HG03139 (cell line): ENCODE measurements around the gene EFEMP1.

Experiments used
- ATAC-seq: cut with Tn5 transposase; IDR thresholded peaks from one replicate; pipeline ENCODE4 v1.9.1; 2021; ENCODE audit not compliant: unreplicated experiment

Gene EFEMP1, protein sequence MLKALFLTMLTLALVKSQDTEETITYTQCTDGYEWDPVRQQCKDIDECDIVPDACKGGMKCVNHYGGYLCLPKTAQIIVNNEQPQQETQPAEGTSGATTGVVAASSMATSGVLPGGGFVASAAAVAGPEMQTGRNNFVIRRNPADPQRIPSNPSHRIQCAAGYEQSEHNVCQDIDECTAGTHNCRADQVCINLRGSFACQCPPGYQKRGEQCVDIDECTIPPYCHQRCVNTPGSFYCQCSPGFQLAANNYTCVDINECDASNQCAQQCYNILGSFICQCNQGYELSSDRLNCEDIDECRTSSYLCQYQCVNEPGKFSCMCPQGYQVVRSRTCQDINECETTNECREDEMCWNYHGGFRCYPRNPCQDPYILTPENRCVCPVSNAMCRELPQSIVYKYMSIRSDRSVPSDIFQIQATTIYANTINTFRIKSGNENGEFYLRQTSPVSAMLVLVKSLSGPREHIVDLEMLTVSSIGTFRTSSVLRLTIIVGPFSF

GRCh38 chr2:55923091-55923981 is at the start of gene EFEMP1:
Gene EFEMP1, minus strand, starts transcription at chr2:55923782. Its CDS starts 1,342 bp downstream, at chr2:55922440.
- no peak for ATAC-seq

DNA sequence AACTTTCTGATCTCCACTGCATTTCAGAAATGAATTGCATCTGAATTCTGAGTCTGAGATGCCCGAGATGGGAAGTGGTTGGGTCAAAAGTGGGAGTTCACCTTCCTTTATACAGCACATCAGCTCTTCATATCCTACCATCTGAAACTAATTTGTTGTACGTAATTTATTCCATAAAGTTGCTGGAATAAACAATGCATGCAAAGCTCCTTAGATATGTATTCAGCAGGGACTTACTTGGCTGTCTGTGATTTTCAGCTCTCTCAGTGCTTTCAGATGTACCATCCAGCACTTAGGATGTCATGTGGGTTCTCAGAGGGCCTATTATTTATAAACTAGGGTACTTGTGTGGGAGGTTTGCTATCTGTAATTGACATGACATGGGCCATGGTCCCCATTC is 46.9 kb upstream of the EFEMP1 start:
- no peak for ATAC-seq

GRCh38 chr2:55968941-55969340 is 45.4 kb upstream of the EFEMP1 start:
- no peak for ATAC-seq

DNA sequence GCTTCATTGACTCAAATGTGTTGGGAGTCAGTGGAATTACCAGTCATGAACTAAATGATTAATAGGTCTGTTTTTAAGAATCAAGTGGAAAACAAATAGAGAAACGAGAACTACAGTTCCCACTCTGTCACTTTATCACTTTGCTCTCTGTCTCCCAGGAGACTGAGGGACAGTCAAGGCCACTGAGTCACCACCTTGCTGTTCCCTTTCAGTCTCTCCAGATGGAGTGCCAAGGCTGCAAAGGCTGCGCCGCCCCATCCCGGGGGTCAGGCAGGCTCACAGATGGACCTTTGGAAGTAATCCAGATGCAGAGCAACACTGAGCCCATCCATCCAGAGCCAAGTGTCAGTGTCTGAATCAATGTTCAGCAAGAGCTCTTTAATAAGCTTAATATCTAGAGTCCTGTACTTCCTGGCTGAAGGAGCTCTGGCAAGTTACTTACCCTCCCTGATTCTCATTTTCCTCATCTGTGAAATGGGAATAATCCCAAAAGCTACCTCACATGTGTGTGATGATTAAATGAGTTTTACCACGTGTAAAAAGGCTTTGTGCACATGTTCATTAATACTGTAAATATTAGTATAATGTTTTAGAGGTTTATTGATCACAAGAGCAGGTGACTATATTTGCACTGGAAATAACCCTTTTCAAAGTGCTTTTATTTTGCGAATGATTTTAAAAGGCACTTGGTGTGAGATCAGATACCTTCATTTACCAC is 43.0 kb upstream of the EFEMP1 start:
- no peak for ATAC-seq

- no peak for ATAC-seq
These were observed 42.4 kb upstream of the EFEMP1 start for GRCh38 chr2:55965966-55966365.

- no peak for ATAC-seq
These were observed 41.7 kb upstream of the EFEMP1 start for GRCh38 chr2:55965276-55965675.

- no peak for ATAC-seq
These were observed 39.3 kb upstream of the EFEMP1 start for GRCh38 chr2:55962915-55963314.

DNA sequence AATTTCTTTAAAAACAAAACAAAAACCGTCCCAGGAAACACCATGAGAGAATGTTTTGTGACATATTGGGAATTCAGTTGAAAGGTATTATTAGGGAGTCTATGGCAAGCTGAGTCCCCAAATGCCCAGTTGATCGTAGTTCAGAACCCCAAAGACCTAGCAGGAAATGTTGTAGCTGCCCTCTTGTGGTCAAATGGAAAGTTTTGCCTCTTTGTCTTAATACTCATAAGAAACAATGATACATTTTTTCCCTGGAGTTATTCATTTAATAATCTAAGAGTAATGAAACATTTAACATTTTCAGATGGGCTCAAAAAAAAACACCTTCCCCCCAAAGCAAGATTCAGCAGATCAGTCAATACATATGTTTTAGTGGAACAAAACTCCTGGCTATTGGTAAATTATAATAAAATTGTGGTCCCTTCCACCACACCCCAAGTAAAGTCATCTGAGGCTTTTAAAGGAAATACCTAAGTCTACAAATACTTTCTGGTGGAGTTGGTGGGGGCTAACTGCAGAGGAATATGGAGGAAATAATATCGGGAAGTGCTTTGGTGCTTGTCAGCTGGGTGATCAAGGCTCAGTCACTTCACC is 37.8 kb upstream of the EFEMP1 start:
- ATAC-seq, result no peak

- no peak for ATAC-seq
These were observed 35.2 kb upstream of the EFEMP1 start for GRCh38 chr2:55958756-55959155.

- no peak for ATAC-seq
These were observed 33.6 kb upstream of the EFEMP1 start for GRCh38 chr2:55957142-55957541.

DNA sequence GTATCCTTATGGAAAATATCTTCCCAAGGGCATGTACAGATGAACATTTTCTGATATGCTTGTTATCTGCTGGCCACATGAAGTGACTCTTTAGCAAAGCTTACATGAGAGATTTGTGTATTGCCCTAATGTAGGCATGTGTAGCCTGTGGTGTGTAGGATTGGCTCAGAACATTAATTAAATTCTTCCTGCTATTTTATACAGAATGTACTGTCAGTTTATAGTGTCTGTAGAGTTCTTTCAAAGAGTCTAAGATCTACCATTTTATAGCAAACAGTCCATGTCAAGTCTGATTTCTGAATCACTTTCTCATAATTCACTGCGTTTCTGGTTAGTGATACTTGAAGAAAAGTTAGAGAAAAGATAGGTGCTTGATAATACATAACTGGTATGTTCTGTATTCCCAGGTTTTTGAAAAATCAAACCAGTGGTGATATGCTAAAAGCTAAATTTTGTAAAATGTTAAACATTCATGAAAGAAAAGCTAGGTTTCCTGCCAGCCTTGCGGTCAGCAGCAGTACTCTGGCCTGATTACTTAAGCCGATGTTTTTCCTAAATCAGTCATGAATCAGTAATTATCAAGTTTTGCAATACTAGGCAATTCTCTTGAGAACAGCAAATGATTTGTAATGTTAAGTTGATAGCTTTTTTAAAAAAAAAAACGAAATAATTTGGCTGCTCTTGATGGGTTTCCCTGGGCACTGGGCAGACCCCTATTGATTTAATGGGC is 30.9 kb upstream of the EFEMP1 start:
- no peak for ATAC-seq

GRCh38 chr2:55952415-55952814 is 28.8 kb upstream of the EFEMP1 start:
- ATAC-seq, result no peak

- no peak for ATAC-seq
These were observed 28.0 kb upstream of the EFEMP1 start for GRCh38 chr2:55951533-55951932.

DNA sequence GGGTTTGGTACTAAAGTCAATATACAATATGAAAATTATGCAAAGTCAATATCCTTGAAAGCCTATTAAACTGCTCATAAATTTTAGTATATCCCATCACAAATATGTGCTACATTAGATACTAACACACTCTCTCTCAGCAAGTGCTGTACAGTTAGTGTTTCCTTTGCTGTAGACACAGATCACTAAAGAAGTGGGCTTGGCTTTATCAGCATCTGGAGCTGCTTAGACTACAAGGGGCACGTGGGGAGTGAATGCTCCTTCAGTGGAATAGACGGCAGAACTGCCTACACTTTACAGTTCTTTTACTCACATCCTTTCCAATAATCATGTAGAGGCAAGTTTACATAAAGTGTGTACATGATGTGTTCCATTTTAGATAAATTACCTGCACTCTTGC is 26.0 kb upstream of the EFEMP1 start:
- ATAC-seq, result no peak

GRCh38 chr2:55949211-55949610 is 25.6 kb upstream of the EFEMP1 start:
- no peak for ATAC-seq

DNA sequence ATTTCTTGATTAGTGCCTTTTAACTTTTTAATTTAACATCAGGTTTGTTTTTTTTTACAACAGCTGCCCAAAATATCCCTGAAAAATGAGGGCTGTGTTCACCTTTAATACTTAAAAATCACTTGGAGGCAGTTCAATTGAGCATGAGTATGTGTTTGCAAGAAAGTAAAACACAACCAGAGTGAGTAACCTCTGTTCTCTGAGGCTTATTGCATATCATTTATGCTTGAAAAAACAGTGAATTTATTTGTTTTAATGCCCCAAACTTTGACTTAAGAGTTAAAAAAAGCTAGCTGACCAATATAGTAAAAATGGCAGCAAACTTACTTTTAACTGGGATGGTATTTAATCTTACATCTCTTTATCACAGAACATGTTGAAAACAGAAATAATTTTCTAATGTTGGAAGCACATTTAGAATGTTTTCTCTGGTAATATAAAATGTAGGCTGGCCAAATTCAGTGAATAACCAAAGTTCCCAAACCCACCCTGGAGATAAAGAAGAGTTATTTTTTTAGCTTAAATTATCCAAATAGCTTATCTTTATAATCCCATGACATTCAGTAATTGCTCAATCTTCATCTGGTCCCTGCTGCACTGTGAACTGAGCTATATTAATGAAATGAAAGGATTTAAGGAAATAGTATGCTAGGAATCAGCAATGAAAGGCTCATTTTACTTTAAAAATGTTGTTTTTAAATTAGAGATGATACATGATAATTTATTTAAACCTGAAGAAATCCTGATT is 24.8 kb upstream of the EFEMP1 start:
- no peak for ATAC-seq

- no peak for ATAC-seq
These were observed 24.2 kb upstream of the EFEMP1 start for GRCh38 chr2:55947752-55948151.

GRCh38 chr2:55946793-55947192 is 23.2 kb upstream of the EFEMP1 start:
- ATAC-seq, result no peak

DNA sequence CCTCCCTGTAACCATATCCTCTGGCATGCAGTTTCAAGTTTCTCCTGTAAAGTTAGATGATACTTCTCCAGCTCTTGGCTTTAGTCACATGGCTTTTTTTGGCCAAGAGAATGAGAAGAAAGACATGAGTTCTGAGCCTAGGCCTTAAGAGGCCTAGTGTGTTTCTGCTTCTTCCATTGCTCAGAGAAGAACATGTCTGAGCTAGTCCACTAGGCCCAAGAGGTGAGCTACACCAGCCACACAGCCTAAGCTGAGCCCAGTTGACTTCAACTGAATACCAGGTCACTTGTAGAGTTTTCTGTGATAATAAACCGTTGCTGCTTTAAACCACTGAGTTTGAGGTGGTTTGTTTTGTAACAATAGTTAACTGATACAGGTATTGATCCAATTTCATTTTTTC is 19.9 kb upstream of the EFEMP1 start:
- no peak for ATAC-seq
